AML-193 (cell line): ENCODE data around the gene COQ2.
A peak's percentile ranks its signal among the peaks of the same experiment; 100 is the strongest.
"Not testable (repeated sequence)": the region's sequence is repeated elsewhere in the genome, so short reads cannot be mapped to it uniquely, and the experiment has no call there.

ENCODE experiments used
- DNase-seq, 2 experiments: peaks; one replicate each; lab custom pipeline; 2025; lab: John Stamatoyannopoulos, UW

The COQ2 gene

DNA sequence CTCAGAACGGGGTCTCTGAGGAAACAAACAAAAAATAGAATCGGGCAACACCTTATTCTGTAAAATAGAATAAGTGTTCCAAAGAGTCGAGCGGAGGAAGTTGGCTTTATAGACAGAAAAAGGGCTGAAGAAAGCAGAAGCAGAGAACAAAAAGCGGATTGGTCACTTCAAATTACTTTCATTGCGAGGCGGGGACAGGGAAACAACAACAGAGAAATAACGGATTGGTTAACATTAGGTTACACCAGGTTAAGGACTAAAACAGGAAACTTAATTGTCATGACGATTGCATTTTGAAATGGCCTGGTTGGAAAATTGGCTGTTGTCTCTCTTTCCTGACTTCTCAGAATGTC is 433 bp upstream of the COQ2 start:
- peak; percentile 90 to 92 for DNase-seq

- no peak for DNase-seq
Measured at GRCh38 chr4:83283181-83283580, 1.4 kb downstream of the COQ2 start.

DNA sequence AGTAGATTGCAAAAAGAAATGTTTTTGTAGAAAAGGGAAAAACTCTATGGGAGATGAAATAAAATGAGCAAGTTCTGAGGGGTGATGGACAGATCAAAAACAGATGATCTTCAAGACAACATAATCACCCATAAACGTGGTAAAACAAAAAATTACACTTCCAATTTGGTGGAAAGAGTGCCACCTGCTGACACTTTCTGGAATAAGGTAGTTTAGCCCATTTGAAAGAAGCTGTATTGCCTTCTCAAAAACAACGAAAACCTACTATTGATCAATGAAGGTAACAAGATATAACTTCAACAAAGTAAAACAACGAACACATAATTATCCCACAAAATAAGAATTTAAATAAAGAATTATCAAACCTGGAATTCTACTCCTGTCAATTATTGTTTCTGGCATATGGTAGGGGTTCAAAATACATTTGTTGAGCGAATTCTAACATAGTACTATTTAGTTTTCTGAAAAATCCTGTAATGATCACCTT is 2.5 kb downstream of the COQ2 start:
- peak; percentile 57 to 71 for DNase-seq

DNA sequence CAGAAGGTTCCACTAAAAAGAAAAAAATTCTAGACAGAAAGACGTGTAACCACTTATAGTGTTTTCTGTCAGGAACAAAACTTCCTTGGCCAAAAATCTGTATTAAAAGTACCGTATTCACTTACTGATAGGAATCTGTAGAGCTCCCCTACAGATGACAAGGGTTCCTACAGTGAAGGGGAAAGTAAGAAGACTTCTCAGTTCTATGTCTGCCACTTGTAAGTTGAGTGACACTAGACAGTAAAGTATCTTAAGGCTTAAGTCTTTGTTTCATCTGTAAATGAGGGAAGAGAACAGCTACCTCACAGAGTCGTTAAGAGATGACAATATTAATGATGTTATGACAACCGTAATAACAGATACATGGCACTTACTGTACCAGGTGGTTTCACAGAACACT is 3.3 kb downstream of the COQ2 start:
- peak; percentile 13 to 35 for DNase-seq

DNA sequence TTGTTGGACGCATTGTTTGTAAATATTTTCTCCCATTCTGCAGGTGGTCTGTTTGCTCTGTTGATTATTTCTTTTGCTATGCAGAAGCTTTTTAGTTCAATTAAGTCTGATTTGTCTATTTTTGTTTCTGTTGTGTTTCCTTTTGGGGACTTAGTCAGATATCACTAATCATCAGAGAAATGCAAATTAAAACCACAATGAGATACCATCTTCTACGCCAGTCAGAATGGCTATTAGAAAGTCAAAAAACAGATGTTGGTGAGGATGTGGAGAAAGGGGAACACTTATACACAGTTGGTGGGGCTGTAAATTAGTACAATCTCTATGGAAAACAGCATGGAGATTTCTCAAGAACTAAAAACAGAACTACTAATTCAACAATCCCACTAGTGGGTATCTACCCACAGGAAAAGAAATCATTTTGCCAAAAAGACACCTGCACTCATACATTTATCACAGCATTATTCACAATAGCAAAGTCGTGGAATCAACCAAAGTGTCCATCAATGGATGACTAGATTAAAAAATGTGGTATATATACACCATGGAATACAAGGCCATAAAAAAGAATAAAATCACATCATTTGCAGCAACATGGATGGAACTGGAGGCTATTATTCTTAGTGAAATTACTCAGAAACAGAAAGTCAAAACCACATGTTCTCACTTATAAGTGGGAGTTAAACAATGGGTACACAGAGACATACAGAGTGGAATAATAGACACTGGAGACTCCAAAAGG is 8.1 kb downstream of the COQ2 start:
- DNase-seq: no peak

- DNase-seq: not testable (repeated sequence)
Measured at GRCh38 chr4:83273926-83274325, 10.7 kb downstream of the COQ2 start.

- peak; percentile 9 to 30 for DNase-seq
Measured at GRCh38 chr4:83272900-83273299, 11.7 kb downstream of the COQ2 start.

DNA sequence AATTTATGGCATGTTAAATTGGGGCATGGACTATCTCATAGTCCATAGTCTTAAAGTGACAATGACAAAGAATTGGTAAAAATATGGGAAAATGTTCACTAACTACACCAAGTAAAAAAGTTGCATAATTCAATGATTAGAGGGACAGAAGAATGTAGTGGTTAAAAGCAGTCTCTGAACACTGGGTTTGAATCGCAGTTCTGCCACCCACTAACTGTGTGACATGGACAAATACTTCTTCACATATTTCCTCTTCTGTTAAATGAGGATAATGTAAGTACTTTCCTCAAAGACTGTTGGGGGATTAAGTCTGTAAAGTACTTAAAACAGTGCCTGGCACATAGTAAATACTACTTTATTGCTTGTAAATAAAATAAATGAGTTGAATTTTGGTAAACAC is 15.3 kb downstream of the COQ2 start:
- no peak for DNase-seq

GRCh38 chr4:83268491-83268890 is 16.1 kb downstream of the COQ2 start:
- no peak for DNase-seq

DNA sequence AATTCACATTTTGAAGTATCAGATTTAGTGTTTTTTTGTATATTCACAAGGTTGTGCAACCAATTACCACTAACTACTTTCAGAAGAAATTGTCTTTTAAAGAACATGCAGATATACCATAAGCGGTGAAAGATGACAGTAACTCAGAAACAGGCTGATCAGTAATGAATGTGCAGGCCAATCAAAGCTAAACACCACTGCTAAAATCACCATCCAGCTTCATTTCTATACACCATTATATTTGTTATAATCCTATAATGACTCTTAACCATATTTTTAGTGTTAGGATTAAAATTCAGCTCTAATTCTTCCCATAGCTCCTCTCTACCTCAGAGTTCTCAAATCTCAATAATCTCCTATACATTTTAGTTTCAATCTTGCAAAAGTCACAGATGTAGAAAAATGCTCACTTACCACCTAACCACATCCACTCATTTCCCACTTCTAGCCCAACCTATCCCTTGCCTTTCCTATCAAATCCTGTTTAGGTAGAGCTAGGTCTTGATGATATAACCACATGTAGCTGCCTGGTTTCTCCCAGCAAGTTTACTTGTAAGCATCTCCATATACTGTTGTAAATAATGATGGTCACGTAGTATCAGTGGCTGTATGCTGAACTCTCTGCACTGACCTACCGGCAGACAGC is 16.6 kb downstream of the COQ2 start:
- no peak for DNase-seq

DNA sequence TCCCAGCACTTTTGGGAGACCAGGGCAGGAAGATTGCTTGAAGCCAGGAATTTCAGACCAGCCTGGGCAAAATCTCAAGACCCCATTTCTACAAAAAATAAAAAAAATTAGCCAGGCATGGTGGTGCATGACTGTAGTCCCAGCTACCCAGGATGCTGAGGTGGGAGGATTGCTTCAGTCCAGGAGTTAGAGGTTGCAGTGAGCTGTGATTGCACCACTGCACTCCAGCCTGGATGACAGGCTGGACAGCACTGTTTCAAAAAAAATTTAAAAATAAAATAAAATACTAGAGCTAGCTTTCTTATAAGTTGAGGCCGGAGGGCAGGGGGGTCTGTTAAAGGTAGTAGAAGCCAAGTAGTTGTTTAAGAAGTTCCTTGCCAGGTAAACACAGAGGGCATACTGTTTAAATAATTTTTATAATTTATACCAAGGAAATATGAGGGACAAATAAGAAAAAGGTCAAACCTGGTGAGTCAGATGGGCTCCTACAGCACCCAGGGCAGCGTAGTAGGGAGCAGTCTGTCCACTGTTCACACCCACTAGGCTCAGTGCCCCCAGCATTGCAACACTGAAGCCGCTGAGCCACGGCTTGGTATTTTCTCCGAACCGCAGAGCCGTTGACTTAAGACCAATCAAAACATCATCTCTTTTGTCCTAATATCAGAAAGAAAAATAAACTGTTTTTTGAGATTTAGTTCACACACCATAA is 17.3 kb downstream of the COQ2 start:
- DNase-seq: no peak

DNA sequence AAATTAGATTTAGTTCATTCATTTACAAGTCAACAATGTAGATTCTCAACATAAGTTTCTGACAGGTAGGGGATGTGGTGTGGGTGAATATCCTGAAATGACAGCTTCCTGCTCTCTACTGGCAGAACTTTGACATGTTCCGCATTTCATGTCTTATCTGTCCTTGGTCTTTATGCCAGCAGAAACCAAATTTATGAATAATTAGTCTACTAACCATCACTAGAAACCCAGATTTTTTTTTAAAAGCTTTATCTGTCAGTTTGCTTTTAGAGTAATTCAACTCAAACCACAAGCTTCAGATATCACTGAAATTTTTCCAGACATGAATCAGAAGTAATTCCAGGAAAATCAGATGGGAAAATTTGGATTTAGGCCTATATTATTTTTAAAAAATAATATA is 17.9 kb downstream of the COQ2 start:
- no peak for DNase-seq

- DNase-seq: no peak
Measured at GRCh38 chr4:83263106-83263505, 21.5 kb downstream of the COQ2 start.

- no peak for DNase-seq
Measured at GRCh38 chr4:83262682-83263081, 21.9 kb downstream of the COQ2 start.

DNA sequence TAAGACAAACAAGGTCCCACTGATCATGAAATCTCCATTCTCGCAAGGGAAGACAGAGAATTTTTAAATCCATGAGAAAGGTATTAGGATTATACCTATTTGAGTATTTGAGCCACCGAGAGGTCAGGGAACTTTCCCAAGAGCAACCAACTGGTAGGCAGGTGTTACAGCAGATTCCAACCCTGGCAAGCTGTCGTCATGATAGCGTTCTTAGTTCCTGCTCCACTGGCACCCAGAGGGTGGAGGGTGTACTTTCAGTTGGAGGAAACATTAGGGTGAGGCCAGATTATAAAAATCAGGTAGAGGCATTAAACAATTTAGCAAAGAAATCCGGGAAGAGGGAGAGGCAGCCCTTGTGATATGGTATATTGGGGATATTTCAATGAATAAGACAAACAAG is 23.3 kb downstream of the COQ2 start:
- DNase-seq: no peak

DNA sequence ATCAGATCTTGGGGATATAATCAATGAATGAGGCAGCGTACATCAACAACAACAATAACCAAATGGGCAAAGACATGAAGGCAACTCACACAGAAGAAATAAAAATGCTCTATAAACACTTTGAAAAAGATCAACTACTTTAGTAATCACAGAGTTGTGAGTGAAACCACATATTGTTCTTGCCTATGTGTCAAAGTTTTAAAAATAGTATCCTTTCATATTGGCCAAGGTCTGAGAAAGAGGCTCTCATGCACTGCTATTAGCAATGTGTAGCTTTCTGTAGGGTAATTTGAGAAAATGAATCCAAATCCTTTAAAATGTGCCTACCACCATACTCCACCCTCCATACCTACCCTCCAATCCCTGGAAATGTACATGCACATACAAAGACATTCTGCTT is 25.0 kb downstream of the COQ2 start:
- DNase-seq: no peak

GRCh38 chr4:83258461-83258860 is 26.1 kb downstream of the COQ2 start:
- no peak for DNase-seq

GRCh38 chr4:83257811-83258210 is 26.8 kb downstream of the COQ2 start:
- no peak for DNase-seq

DNA sequence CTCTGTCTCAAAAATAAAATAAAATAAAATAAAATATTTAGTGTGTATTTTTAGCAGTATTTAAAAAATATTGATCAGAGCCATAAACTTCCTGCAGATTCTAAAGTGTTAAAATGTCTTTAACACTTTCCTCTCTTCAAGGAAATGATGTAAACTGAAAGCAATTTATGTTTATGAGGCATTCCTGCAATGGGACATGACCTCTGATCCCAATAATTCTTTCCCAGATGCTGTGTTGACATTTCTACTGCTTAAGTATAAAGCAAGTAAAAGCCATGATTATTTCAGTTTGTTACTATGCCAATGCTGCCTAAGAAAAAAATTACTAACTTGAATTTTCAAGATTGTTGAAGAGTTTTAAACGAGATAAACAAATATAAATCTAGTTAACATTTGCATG is 29.0 kb downstream of the COQ2 start:
- DNase-seq: no peak

- peak; percentile 74 to 84 for DNase-seq
Measured at GRCh38 chr4:83252782-83253405, 31.7 kb downstream of the COQ2 start.

GRCh38 chr4:83251447-83251830 is 33.2 kb downstream of the COQ2 start:
- no peak for DNase-seq

- DNase-seq: peak; percentile 27 to 45
Measured at GRCh38 chr4:83250687-83251446, 33.7 kb downstream of the COQ2 start.
